Heart right ventricle (tissue), 16 donors: Measurements from ENCODE around the gene WFS1. TPM values are rescaled to one million over a fixed set of nuclear protein-coding genes. Genes with fewer than 3 reads are reported as not detected.
A peak's percentile ranks its signal among the peaks of the same experiment; 100 is the strongest.

ENCODE experiments used
- ATAC-seq, 8 donors: fragments of 200-7000 bp; cut with Tn5 transposase; one replicate each; pipeline ENCODE4 v1.9.1; 2020; ENCODE audit warnings: mild to moderate bottlenecking in 8 of 8, moderate library complexity in 8 of 8, moderate number of reproducible peaks in 1 of 8
- DNase-seq, 2 donors: peaks; one replicate each; pipeline ENCODE4 v3.0.0-alpha.2; 2020
- H3K27ac ChIP-seq, 10 donors: fragments of 200-600 bp; sonication (generic) in 2 of 10; one replicate each; pipeline versions ENCODE4 v1.5.0 to v1.8.0; 2020 to 2022; ENCODE audit warnings: mild to moderate bottlenecking in 3 of 10
- H3K27me3 ChIP-seq, 7 donors: fragments of 200-600 bp; one replicate each; pipeline ENCODE4 v1.8.0; 2021 to 2022; ENCODE audit warnings: mild to moderate bottlenecking in 2 of 7
- H3K36me3 ChIP-seq, 9 donors: fragments of 200-600 bp; sonication (generic) in 1 of 9; one replicate each; pipeline versions ENCODE4 v1.5.0 to v1.8.0; 2020 to 2022; ENCODE audit warnings: mild to moderate bottlenecking in 2 of 9
- H3K4me1 ChIP-seq, 9 donors: fragments of 200-600 bp; sonication (generic) in 1 of 9; one replicate each; pipeline versions ENCODE4 v1.5.0 to v1.8.0; 2020 to 2022; ENCODE audit warnings: mild to moderate bottlenecking in 4 of 9
- H3K4me3 ChIP-seq, 10 donors: fragments of 200-600 bp; sonication (generic) in 2 of 10; one replicate each; pipeline versions ENCODE4 v1.5.0 to v1.8.0; 2020 to 2022; ENCODE audit warnings: mild to moderate bottlenecking in 7 of 10, moderate library complexity in 2 of 10
- H3K9me3 ChIP-seq, 11 donors: fragments of 200-600 bp in 10 of 11; sonication (generic) in 2 of 11; one replicate each; pipeline versions ENCODE4 v1.5.0 to v1.8.0; 2013 to 2022; ENCODE audit warnings: mild to moderate bottlenecking in 2 of 11, control low read depth in 1 of 11, moderate library complexity in 1 of 11
- WGBS, 2 donors: extraction: QIAGEN DNeasy Blood & Tissue Kit; methylation state at CpG; one replicate each; pipeline ENCODE4 v1.1.7; 2013; ENCODE audit warnings: inconsistent platforms in 1 of 2; 5-methylcytosine and 5-hydroxymethylcytosine counted together
- intact Hi-C, 10 donors: fragments of 100-400 bp; cut with DNase I; formaldehyde crosslinking; loops; one replicate each; pipeline versions ENCODE4 v1.11.1 to v1.14.2; 2022
- polyA plus RNA-seq, 2 donors: library from polyadenylated mRNA; stranded (reverse); fragments of 200-250 nt; gene quantifications; one replicate each; pipeline ENCODE4 v1.2.3, GENCODE V29; 2013
- total RNA-seq, 10 donors: library from RNA; stranded (reverse); fragmentation: NEBNext Ultra II Directional in 3 of 10; extraction: Animal tissue kit (Norgen Biotek cat#: 25700) in 3 of 10; gene quantifications; one replicate each; pipeline versions ENCODE4 v1.2.1 to v1.2.4, GENCODE V29; 2021 to 2023
- TF ChIP-seq, protein P1 (sequence below), 9 donors: fragments of 200-600 bp; sonication (generic) in 2 of 9; IDR thresholded peaks; one replicate each; pipeline versions ENCODE4 v1.5.0 to v1.8.0; 2021 to 2022; ENCODE audit warnings: antibody characterized with exemption in 9 of 9, mild to moderate bottlenecking in 5 of 9, moderate library complexity in 1 of 9
- donor health status: Arrhythmogenic right ventricular cardiomyopathy.
- donor health status: ischemic (EF 13 %, LVEDD 7.1; RV severe dilation, severe dysfunction).
- donor health status: healthy with polysubstance abuse.
- donor health status: DM: no; HTN: yes; CAD: no.
- donor health status: DM: no; HTN: no; CAD: no.
- donor health status: ischemic (EF 25% LVEDD 6.9; RV normal size, moderate dysfunction).
- donor health status: ischemic (EF 25% LVEDD 5.7; RV mildly dilated, moderate dysfunction).
- donor health status: healthy.
- donor health status: DM: yes; HTN: yes; CAD: no.
- donor health status: Ischemic cardiomyopathy.
- donor health status: ischemic (EF 35%, LVEDD 5.7; RV mildly dilated, moderate dysfunction).
- donor health status: nonischemic (EF 11% LVEDD 7.7; RV severe dilation, severe dysfunction).
- donor health status: DM: yes; HTN: yes; CAD: no.
- donor health status: PGD.
- donor health status: ischemic (EF 29% LVEDD 5.4; RV normal size, mild dysfunction).
- donor health status: nonischemic (EF 23%, LVEDD 6.1; RV moderate dilation, normal function).

The WFS1 gene
- total and polyA plus RNA-seq, 12 donors: 35.0 to 119 (median 69.4) TPM

DNA sequence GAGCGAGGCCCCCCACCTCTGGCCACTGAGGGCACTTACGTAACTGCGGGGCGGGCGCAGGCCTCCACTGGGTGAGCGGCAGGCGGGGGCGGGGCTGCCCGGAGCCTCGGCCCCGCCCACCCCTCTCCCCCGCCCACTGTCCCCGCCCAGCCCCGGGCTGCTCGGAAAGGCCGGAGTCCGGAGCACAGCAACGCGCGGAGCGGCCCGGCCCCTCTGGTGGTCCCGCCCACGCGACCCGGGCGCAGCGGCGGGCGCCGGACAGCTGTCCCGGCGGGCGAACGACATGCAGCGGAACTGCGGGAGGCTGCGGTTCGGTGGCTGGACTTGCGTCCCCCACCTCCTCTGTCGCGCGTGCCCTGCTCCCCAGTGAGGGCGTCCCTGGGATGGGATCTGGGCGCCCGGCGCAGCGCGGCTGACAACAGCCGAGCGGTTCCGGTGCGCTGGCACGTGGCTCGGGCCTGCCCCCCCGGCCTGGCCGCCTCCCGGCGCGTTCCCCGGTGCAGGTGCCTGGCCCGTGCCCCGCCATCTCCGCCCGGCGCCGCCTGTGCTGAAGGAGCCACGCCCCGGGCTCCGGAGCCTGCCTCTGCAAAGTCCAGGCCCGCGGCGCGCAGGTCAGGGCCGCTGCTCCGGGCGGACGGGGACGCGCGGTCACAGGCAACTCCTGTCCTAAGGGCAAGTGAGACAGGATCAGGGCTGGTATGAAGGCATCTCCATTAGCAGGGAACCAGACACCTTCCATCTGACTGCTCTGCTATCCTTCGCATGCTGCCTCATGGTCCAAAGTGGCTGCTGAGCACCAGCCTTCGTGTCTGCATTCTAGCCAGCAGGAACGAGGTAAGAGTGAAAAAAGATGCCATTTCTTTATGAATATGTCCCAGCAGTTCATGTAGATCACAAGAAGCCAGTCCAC lies 47.5 kb upstream of the WFS1 start:
- H3K27ac ChIP-seq: no peak overlapping the region
- H3K9me3 ChIP-seq: peaks cover 0 to 8% (median 0%) of the 10 kb centered on the region in 11 donors
- intact Hi-C loops: no loop called here
- TF ChIP-seq, protein P1, sequence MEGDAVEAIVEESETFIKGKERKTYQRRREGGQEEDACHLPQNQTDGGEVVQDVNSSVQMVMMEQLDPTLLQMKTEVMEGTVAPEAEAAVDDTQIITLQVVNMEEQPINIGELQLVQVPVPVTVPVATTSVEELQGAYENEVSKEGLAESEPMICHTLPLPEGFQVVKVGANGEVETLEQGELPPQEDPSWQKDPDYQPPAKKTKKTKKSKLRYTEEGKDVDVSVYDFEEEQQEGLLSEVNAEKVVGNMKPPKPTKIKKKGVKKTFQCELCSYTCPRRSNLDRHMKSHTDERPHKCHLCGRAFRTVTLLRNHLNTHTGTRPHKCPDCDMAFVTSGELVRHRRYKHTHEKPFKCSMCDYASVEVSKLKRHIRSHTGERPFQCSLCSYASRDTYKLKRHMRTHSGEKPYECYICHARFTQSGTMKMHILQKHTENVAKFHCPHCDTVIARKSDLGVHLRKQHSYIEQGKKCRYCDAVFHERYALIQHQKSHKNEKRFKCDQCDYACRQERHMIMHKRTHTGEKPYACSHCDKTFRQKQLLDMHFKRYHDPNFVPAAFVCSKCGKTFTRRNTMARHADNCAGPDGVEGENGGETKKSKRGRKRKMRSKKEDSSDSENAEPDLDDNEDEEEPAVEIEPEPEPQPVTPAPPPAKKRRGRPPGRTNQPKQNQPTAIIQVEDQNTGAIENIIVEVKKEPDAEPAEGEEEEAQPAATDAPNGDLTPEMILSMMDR (IDR thresholded peaks at IDR 0.05): no peak
- ATAC-seq: peak; percentile 71 to 88 (median 82)
- peak; percentile 32 to 37 for DNase-seq
- H3K27me3 ChIP-seq: peaks cover 5 to 75% (median 51%) of the 10 kb centered on the region in 7 donors
- H3K36me3 ChIP-seq: no peaks in the 10 kb centered on the region
- peak overlapping the region in 9 of 10 donors; percentile 19 to 42 (median 32) for H3K4me3 ChIP-seq
- H3K4me1 ChIP-seq: peaks cover 0 to 9% (median 0%) of the 10 kb centered on the region in 9 donors
- WGBS, 2 donors: 7 to 9% methylated on average over 77 to 84 of the region's 84 CpGs

DNA sequence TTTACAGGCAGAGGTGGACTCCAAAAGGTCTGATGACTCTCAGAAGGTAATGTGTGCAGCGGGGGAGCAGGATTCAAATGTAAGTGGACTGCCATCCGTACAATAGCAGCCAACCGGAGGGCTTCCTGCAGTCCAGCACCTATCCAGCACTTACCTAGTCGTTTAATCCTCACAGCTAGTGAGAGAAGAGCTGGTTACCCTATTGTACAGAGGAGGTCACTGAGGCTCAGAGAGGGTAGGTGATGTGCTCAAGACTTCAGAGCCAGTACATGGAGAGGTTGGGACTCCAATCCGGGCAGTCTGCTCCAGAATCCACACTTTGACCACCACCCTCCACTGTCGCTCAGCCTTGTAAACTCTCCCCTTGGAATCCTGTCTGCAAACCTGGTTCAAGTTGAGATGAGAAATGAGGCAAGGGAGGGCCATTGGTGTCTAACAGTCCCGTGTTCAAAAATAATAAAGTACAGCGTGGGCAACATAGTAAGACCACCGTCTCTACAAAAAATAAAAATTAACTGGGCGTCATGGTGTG lies 46.8 kb upstream of the WFS1 start:
- Histone ChIP-seq H3K4me3 (no peak overlapping the region), H3K27me3 (peaks cover 5 to 70% (median 51%) of the 10 kb centered on the region in 7 donors), H3K27ac (no peak overlapping the region), H3K36me3 (no peaks in the 10 kb centered on the region), H3K9me3 (peaks cover 0 to 8% (median 0%) of the 10 kb centered on the region in 11 donors), H3K4me1 (peaks cover 0 to 9% (median 0%) of the 10 kb centered on the region in 9 donors)
- DNase-seq (no peak), ATAC-seq (no peak)
- TF ChIP-seq, protein P1 (IDR thresholded peaks at IDR 0.05): no peak
- 60 to 63% methylated on average over 10 of the region's 10 CpGs for WGBS, 2 donors
- intact Hi-C loops: no loop called here

DNA sequence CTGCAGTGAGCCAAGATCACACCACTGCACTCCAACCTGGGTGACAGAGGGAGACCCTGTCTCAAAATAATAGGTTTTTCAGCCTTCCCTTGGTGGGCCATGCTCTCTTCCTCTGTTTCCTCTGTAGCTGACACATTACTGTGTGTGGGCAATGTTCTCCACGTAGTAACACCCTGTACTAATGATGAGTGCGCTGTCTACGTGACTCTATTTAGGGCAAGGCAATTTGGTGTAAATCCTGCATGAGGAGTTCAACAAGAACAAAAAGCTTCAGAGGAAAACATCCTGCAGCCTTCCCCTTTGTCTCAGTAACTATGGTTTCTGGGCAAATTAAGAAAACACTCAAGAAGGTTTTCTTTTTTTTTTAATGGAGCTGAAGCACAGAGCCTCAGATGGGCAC lies 44.9 kb upstream of the WFS1 start:
- ATAC-seq: no peak
- WGBS, 2 donors: 68 to 75% methylated on average over 3 of the region's 3 CpGs
- DNase-seq: no peak
- Histone ChIP-seq H3K27ac (no peak overlapping the region), H3K27me3 (peaks cover 5 to 58% (median 44%) of the 10 kb centered on the region in 7 donors), H3K9me3 (peaks cover 0 to 8% (median 0%) of the 10 kb centered on the region in 11 donors), H3K4me3 (no peak overlapping the region), H3K36me3 (no peaks in the 10 kb centered on the region), H3K4me1 (peaks cover 0 to 9% (median 0%) of the 10 kb centered on the region in 9 donors)
- TF ChIP-seq, protein P1 (IDR thresholded peaks at IDR 0.05): no peak
- intact Hi-C loops: no loop called here

DNA sequence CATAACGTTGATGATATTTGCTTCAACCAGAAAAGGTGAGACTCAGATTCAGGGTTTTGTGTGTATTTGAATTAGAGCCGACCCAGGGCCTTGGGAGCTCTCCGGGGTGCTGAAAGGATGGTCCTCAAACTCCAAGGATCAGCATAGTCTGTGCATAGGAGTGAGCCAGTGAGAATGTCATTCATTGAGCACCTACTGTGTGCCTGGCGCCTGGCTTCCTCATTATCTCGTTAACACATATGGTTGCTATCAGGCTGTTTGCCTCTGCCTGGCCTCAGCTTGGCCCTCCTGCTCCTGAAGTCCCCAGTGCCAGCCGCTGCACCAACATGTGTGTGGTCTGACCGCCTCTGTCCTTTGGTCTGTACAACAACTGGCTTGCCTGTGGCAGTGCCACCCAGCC lies 44.2 kb upstream of the WFS1 start:
- peaks cover 0 to 8% (median 0%) of the 10 kb centered on the region in 11 donors for H3K9me3 ChIP-seq
- no peak overlapping the region for H3K27ac ChIP-seq
- DNase-seq: no peak
- peaks cover 5 to 51% (median 39%) of the 10 kb centered on the region in 7 donors for H3K27me3 ChIP-seq
- no peak overlapping the region for H3K4me3 ChIP-seq
- H3K36me3 ChIP-seq: no peaks in the 10 kb centered on the region
- intact Hi-C loops: no loop called here
- WGBS, 2 donors: 32 to 37% methylated on average over 7 of the region's 7 CpGs
- ATAC-seq: no peak
- TF ChIP-seq, protein P1 (IDR thresholded peaks at IDR 0.05): no peak
- peaks cover 0 to 9% (median 0%) of the 10 kb centered on the region in 9 donors for H3K4me1 ChIP-seq
